Kasumi-1 (cell line): Measurements from ENCODE around the gene PCNX1.
A peak's percentile ranks its signal among the peaks of the same experiment; 100 is the strongest.
"Not testable (repeated sequence)": the region's sequence is repeated elsewhere in the genome, so short reads cannot be mapped to it uniquely, and the experiment has no call there.

Source experiments
- DNase-seq, 2 experiments: peaks; one replicate each; lab custom pipeline; 2025; lab: John Stamatoyannopoulos, UW

Gene PCNX1

GRCh38 chr14:70916300-70916699 is 9.0 kb downstream of the PCNX1 start:
- DNase-seq, result no peak

GRCh38 chr14:70916799-70917198 is 9.5 kb downstream of the PCNX1 start:
- DNase-seq, result no peak

- no peak for DNase-seq
Observed at GRCh38 chr14:70917633-70918032, 10.4 kb downstream of the PCNX1 start.

GRCh38 chr14:70919774-70920173 is 12.5 kb downstream of the PCNX1 start:
- peak; percentile 56 to 62 for DNase-seq

- no peak for DNase-seq
Observed at GRCh38 chr14:70920608-70921007, 13.3 kb downstream of the PCNX1 start.

- no peak for DNase-seq
Observed at GRCh38 chr14:70921669-70922068, 14.4 kb downstream of the PCNX1 start.

GRCh38 chr14:70924521-70924920 is 17.3 kb downstream of the PCNX1 start:
- no peak for DNase-seq

GRCh38 chr14:70926235-70926830 is 19.1 kb downstream of the PCNX1 start:
- DNase-seq, result no peak

GRCh38 chr14:70931008-70931407 is 23.7 kb downstream of the PCNX1 start:
- no peak for DNase-seq

- DNase-seq, result no peak
Observed at GRCh38 chr14:70934084-70934483, 26.8 kb downstream of the PCNX1 start.

- no peak for DNase-seq
Observed at GRCh38 chr14:70934502-70935134, 27.4 kb downstream of the PCNX1 start.

- DNase-seq, result no peak
Observed at GRCh38 chr14:70935135-70935534, 27.9 kb downstream of the PCNX1 start.

- not testable (repeated sequence) for DNase-seq
Observed at GRCh38 chr14:70939693-70940092, 32.4 kb downstream of the PCNX1 start.

- DNase-seq, result not testable (repeated sequence)
Observed at GRCh38 chr14:70941637-70942341, 34.5 kb downstream of the PCNX1 start.

GRCh38 chr14:70942342-70942706 is 35.1 kb downstream of the PCNX1 start:
- no peak for DNase-seq

- DNase-seq, result not testable (repeated sequence)
Observed at GRCh38 chr14:70942721-70943120, 35.5 kb downstream of the PCNX1 start.

- no peak for DNase-seq
Observed at GRCh38 chr14:70943838-70944237, 36.6 kb downstream of the PCNX1 start.

GRCh38 chr14:70947739-70948138 is 40.5 kb downstream of the PCNX1 start:
- DNase-seq, result no peak

- DNase-seq, result no peak
Observed at GRCh38 chr14:70952485-70952884, 45.2 kb downstream of the PCNX1 start.

- no peak for DNase-seq
Observed at GRCh38 chr14:70954068-70954467, 46.8 kb downstream of the PCNX1 start.

- DNase-seq, result peak; percentile 34 to 62
Observed at GRCh38 chr14:70955543-70956480, 48.6 kb downstream of the PCNX1 start.

GRCh38 chr14:70956511-70956910 is 49.3 kb downstream of the PCNX1 start:
- DNase-seq, result no peak
